GM10847 (cell line): ENCODE results near the gene FLII.
A peak's percentile ranks its signal among the peaks of the same experiment; 100 is the strongest.

ENCODE experiments used
- POLR2A ChIP-seq: IDR thresholded peaks from 2 replicates; pipeline ENCODE4 v1.6.1; 2011; ENCODE audit not compliant: insufficient read length; ENCODE audit errors: extremely low read depth

Gene FLII

DNA sequence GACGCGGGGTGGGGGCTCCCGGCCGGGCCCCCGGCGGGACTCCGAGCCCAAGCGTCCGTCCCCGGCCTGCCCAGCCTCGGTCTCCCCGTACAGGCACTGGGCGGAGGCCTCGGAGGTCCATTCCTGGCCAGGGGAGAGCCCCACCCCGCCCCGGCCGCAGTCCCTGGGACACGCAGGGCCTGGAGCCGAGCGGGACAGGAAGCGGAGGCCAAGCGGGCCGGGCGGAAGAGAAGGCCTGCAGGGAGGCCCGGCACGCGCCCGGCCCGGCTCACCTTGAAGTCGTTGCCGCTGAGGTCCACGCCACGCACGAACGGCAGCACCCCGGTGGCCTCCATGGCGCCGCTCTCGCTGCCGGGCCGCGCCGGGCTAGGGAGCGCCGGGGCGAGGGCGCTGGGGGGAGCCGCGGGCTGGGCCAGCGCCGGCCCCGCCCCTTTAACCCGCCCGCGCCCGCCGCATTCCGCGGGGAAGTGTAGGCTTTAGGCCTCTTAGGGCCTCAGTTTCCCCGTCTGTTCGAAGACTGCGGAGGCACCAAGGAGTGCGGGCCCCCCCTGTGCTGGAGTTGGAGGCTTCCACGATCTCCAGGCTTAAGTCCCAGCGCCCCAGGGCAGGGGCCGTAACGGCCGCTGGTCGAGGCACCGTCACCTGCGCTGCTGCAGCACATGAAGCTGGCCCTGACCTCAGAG lies at the start of gene FLII:
TSS of gene FLII (minus strand) at position 383 of the 683 bp plus-strand sequence. CDS start at position 335, 48 bp downstream.
- TF ChIP-seq POLR2A = peak; percentile 33

DNA sequence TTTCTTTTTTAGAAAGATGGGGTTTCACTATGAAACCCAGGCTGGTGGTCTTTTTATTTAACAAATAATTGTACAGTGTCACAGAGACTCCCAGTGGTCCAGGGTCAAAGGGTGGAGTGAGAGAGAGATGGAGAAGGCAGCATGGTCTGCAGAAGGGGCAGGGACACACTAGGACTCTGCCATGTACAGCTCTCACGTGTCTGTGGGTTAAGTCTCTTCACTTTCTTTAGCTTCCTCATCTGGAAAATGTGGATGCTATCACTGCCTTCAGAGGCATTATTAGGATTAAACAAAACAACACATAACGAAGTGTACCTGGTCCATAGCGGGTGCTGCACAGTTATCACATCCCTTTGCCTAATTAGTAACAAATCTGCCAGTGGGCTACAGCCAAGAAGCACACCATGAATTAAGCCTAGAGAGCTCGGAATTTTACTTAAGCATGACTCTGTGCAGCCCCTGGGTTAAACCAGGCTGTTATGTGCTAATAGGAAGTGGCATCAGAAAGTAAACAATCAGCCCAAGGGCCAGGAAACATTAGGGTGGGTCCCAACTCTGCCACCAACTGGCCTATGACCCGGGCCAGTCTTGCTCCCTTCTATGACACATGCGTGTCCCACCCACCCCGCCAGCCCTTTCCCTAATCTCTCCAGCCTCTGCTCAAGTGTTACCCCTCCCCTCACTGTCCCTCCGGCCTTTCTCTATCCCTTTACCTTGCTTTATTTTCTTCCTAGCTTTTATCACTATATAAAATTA lies 42.4 kb upstream of the FLII start:
- no peak for TF ChIP-seq POLR2A

DNA sequence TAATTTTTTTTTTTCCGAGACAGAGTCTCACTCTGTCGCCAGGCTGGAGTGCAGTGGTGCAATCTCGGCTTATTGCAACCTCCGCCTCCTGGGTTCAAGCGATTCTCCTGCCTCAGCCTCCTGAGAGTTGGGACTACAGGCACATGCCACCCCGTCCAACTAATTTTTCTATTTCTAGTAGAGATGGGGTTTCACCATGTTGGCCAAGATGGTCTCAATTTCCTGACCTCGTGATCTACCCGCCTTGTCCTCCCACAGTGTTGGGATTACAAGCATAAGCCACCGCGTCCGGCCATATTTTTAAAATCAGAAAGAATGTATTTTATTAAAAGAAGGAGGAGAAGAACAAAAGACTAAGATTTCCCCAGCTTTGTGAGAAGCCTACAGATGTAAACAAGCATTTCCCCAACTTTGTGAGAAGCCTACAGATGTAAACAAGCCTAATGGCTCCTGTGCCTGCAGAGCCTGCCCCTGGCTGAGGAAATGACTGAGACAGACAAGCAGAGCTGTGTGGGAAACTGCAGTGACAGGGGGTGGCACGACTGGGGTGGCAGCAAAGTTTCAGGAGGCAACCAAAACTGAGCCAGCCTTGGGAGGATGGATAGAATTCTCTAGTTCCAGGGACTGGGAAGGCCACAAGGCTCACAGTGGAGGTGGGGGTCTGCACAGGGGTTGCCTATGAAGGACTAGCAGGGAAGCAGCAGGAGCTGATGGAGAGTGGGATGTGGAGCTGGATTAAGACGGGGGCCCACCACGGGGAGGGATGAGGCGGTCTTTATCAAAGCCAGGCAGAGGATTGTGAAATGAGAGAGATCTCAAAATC lies 33.4 kb upstream of the FLII start:
- TF ChIP-seq POLR2A = no peak

DNA sequence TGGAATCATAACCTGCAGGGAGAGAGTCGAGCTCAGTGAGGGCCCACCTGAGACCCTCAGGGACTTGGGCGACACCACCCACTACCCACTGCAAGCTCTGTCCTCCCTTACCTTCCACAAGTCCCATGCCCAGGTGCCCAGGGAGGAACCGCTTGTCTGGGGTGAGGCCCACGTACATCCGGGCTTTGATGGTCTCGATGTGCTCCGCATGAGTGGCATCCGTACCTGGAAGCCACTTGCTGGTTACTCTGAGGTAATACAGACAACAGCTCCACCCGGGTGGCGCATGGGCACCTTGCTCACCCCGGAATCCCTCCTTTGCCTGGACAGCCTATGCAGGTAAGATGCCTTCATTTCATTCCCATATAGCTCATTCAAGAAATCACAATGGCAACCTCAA lies 26.8 kb upstream of the FLII start:
- no peak for TF ChIP-seq POLR2A

DNA sequence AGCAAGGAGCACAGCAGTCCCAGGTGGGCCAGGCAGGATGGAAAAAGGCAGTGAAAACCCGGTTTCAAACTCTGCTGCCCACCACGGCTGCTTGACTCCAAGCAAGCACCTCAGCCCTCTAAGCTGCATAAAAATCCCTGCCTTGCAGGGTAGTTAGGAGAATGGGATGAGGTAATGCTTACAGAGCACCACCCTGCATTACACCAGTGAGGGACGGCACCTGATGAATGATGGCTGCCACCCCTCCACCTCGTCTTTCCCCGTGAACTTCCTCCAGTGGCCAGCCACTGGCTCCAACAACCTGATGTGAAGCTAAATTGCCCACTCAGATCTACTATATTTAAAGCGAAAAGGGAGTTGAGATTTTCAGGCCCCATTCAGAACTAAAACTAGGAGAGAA lies 23.2 kb upstream of the FLII start:
- no peak for TF ChIP-seq POLR2A

DNA sequence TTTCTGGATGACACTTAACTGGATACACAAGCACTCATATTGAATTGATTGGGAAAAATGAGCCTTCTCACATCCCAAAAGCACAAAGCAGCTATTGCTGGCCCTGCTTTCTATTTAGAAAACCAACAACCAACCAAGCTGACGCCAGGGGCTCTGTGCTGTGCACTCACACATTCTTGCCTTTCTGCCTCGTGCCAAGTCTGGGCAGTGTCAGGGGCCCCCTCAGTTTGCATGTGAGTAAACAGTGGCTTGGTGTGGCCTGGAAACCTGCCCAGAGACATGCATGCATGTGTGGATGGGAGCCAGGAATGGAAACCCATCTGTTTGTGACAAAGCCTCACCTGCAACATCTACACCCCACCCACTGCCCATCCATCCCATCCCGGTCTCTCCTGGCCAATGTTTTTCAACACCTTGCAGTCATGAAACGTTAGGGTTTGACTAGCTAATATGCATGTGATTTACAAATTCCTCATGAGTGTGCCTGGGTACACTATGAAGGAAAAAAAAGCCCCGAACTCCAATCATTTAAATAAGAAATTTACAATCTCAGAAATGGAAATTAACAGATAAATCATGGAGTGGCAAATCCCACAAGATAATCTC lies 22.3 kb upstream of the FLII start:
- TF ChIP-seq POLR2A = no peak

DNA sequence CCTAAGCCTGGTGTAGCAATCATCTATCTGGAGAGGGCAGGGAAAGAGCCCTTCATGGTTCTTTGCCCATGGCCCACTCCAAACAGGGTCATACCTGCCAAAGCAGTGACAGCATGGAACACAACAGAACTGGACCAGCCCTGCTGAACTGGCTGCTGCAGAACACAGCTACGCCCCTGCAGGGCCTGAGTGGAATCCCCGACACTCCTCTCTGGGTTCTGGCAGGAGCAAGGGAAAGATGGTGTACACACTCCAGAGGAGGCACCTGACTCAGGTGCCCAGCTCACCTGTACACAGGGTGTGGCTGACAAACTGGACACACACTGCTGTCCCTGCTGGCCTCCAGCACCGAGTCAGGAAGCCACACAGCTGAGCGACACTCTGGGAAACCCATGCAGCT lies 21.7 kb upstream of the FLII start:
- no peak for TF ChIP-seq POLR2A

DNA sequence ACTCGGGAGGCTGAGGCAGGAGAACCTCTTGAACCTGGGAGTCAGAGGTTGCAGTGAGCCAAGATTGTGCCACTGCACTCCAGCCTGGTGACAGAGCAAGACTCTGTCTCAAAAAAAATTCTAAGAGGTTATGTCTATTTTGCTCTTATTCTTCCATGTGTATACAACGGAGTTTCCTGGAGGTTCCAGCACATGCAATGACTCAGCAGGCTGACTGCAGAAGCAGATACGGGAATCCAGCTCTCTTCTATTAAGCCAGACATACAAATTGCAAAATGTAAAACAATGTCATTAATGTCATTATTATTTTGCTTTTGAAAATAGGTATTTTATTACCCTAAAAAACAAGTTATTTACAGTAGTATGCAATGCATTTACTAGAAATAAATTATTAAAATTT lies 20.3 kb upstream of the FLII start:
- TF ChIP-seq POLR2A = no peak

DNA sequence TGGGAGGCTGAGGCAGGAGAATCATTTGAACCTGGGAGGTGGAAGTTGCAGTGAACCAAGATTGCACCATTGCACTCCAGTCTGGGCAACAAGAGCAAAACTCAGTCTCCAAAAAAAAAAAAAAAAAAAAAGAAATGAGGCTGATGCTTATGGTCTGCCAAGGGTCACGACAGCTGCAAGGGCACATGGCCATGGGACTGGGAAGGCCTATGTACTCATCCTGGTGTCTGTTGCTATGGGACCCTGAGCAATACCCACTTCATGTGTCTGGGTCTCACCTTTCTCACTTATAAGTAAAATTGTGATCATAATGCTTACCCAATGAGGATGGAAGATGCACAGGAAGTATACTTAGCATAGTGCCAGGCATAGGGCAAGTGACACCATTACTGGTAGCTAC lies 18.5 kb upstream of the FLII start:
- TF ChIP-seq POLR2A = no peak

DNA sequence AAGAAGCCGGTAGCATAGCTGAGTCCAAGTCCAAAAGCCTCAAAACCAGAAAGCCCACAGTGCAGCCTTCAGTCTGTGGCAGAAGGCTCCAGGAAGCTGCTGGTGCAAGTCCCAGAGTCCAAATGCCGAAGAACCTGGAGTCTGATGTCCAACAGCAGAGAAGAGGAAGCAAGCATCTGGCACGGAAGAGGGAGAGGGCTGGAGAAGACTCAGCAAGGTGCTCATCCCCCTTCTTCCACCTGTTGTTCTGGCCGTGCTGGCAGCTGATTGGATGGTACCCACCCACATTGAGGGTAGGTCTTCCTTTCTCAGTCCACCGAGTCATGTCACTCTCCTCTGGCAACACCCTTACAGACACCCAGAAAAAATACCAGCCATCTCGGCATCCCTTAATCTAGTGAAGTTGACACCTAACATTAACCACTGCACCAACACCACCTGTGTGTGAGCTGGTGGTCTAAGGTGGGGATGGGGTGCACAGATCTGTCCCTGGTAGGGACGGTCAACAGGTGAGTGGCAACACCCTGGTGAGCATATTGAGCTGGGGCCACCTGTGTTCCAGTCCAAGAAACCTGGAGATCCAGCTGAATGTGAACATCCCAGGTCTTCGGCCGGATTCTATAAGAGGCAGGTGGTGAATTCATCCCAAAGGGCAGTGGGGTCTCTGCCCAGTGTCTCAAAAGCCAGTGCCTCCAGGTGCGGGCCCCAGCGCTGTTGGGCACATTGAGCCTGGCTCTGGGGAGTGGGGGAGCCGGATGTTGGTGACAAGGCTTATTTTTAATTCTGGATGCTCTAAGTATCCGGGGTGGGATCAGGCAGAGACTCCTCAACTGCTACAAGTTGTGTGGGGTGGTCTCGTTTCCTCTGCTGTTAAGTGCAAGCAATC lies 11.8 kb upstream of the FLII start:
- no peak for TF ChIP-seq POLR2A

DNA sequence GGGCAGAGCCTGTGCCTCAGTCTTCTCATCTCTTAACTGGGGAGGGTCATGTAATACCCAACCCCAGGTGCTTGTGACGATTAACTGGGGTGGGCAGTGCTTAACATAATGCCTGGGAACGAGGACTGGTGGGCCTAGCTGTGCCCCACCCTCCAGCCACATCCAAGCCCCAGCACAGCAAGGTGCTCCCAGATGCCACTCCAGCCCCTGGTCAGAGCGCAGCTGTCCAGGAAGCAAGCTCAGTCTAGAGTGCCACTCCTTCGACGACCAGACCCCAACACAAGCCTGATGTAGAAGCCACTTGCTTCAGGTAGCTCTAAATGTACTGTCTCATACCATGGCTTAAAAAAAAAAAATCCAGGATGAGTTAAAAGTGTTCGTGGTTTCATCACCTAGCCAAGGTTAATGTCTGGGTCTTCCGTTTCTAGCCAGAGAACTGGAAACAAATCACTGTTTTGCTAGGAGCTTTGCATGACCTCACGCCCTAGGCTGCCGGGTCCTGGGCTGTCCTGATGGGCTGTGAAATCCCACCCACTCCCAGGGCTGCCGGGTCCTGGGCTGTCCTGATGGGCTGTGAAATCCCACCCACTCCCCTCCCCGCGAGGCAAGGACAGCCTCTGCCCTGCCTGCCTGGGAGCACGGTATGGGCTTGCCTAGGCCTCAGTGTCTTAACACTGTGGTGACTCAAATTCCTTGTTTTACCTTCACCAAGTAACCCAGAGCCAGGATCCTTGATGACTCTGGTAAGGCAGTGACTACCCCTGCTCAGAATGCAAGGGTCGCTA lies 9.6 kb upstream of the FLII start:
- no peak for TF ChIP-seq POLR2A

DNA sequence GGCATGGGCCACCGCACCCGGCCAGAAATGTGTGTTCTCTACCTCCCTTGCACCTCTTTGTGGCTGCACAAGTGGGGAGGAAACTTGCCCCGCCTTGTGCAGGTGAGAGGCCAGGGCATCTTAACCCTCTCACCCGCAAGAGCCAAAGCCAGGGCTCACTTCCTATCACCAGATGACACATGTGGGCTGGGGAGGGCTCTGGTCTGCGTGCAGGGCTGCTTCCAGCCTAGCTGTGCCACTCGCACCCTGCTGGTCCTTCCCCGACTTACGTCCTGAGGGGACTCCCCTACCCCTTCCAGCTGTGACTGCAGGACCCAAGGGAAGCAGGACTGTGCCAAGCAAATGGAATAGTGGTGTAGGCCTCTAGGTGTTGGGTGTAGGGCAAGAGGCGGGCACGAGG lies 8.8 kb upstream of the FLII start:
- TF ChIP-seq POLR2A = no peak

DNA sequence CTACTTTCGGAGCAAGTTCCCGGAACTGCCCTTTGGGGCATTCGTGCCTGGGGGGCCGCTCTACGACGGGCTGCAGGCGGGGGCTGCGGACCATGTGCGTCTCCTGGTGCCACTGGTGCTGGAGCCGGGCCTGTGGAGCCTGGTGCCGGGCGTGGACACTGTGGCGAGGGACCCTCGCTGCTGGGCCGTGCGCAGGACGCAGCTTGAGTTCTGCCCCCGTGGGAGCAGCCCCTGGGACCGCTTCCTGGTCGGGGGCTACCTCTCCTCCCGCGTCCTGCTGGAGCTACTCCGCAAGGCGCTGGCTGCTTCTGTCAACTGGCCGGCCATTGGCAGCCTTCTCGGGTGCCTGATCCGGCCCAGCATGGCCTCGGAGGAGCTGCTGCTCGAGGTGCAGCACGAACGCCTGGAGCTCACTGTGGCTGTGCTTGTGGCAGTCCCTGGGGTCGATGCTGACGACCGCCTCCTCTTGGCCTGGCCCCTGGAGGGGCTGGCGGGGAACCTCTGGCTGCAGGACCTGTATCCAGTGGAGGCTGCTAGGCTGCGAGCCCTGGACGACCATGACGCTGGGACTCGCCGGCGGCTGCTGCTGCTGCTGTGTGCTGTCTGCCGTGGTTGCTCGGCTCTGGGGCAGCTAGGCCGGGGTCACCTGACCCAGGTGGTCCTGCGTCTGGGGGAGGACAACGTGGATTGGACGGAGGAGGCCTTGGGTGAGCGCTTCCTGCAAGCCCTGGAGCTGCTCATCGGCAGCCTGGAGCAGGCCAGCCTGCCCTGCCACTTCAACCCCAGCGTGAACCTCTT lies 5.5 kb upstream of the FLII start:
- TF ChIP-seq POLR2A = no peak
